Suprapubic skin (tissue), 4 donors: ENCODE measurements around the gene TAF10. TPM values are rescaled to one million over a fixed set of nuclear protein-coding genes. Genes with fewer than 3 reads are reported as not detected.

Experiments
- DNase-seq, 2 donors: peaks; one replicate each; pipeline ENCODE4 v3.0.0-alpha.2; 2019; ENCODE audit warnings: low spot score in 2 of 2
- H3K27ac ChIP-seq: fragments of 200-600 bp; sonication (generic); one replicate; pipeline ENCODE4 v1.5.1; 2019
- H3K27me3 ChIP-seq: fragments of 200-600 bp; sonication (generic); one replicate; pipeline ENCODE4 v1.5.1; 2019
- H3K36me3 ChIP-seq: fragments of 200-600 bp; sonication (generic); one replicate; pipeline ENCODE4 v1.5.1; 2019
- H3K4me1 ChIP-seq: fragments of 200-600 bp; sonication (generic); one replicate; pipeline ENCODE4 v1.5.1; 2019
- H3K4me3 ChIP-seq: fragments of 200-600 bp; sonication (generic); one replicate; pipeline ENCODE4 v1.5.1; 2019; ENCODE audit warnings: mild to moderate bottlenecking
- H3K9me3 ChIP-seq: fragments of 200-600 bp; sonication (generic); one replicate; pipeline ENCODE4 v1.5.1; 2019
- EP300 ChIP-seq: sonication (generic); formaldehyde crosslinking; IDR thresholded peaks from one replicate; pipeline ENCODE4 v1.6.1; 2017; ENCODE audit warnings: antibody characterized with exemption
- POLR2A ChIP-seq, 2 donors: fragments of 450-650 bp; IDR thresholded peaks; one replicate each; pipeline ENCODE4 v1.6.1; 2017; ENCODE audit warnings: antibody characterized with exemption in 2 of 2, mild to moderate bottlenecking in 2 of 2, moderate library complexity in 2 of 2
- POLR2AphosphoS5 ChIP-seq, 3 donors: sonication (generic); formaldehyde crosslinking; IDR thresholded peaks; one replicate each; pipeline ENCODE4 v1.6.1; 2017; ENCODE audit warnings: antibody characterized with exemption in 3 of 3
- WGBS: methylation state at CpG from one replicate; pipeline ENCODE4 v1.1.5; 2018; 5-methylcytosine and 5-hydroxymethylcytosine counted together
- total RNA-seq, 4 donors: library from RNA; depleted of rRNA; stranded (reverse); fragments of >200 nt; gene quantifications; one replicate each; pipeline ENCODE4 v1.1.0, GENCODE V29; 2016
- TF ChIP-seq, protein P1 (sequence below), 2 donors: fragments of 200-600 bp in 1 of 2; fragments of 450-650 bp in 1 of 2; sonication (generic) in 1 of 2; IDR thresholded peaks; one replicate each; pipeline ENCODE4 v1.5.1; 2016 to 2019; ENCODE audit warnings: antibody characterized with exemption in 2 of 2, mild to moderate bottlenecking in 1 of 2, moderate library complexity in 1 of 2

The TAF10 gene
- total RNA-seq, 4 donors from 2014 or later, result 24.1 to 54.5 (median 40.1) TPM

DNA sequence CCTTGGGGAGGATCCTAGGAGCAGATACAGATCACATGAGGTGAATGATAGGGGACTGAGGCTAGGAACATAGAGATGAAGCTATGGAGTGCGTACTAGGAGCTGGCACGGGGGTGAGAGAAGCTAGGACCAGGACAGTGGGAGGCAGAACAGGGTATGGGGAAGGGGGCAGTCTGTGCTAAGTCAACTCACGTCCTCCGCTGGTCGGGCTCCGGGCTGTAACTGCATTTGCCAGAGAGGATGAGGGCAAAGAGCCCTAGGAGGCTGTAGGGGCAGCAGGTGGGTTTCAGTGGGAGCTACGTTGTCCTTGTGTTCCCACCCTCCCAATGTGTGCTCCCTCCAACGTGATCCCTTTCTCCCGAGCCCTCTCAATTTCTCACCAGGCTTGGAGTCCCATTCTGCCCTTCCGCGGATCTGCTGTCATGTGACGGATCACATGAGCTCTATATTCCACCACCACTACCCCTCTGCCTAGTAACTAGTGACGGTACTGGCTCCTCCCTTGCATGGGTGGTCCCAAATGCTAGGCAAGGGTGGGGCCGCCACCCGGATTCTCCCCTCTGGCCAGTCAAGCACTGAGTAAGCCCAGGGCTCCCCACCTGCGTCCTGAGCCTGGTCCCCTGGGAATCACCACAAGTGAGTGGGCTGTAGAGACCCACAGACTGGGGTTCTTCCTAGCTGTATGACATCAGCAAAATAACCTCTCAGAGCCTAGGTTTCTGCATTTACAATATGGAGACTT lies 7.2 kb upstream of the TAF10 start, which contains the start of gene TPP1:
Gene TPP1, minus strand, starts transcription at position 419 of the 742 bp plus-strand sequence. Its CDS starts 22 bp downstream, at position 397.
- Histone ChIP-seq H3K4me1 (peaks cover 28% of the 10 kb centered on the region), H3K27ac (peak within 1 kb of the TSS; percentile 91), H3K27me3 (no peaks in the 10 kb centered on the region), H3K9me3 (no peaks in the 10 kb centered on the region), H3K4me3 (peak within 1 kb of the TSS; percentile 83), H3K36me3 (peaks cover 24% of the 10 kb centered on the region)
- TF ChIP-seq EP300 (no peak), POLR2AphosphoS5 (IDR thresholded peaks at IDR 0.05) (peak; percentile 42 to 92 (median 60)), POLR2A (IDR thresholded peaks at IDR 0.05) (peak in 1 of 2 donors; percentile 52)
- TF ChIP-seq, protein P1, sequence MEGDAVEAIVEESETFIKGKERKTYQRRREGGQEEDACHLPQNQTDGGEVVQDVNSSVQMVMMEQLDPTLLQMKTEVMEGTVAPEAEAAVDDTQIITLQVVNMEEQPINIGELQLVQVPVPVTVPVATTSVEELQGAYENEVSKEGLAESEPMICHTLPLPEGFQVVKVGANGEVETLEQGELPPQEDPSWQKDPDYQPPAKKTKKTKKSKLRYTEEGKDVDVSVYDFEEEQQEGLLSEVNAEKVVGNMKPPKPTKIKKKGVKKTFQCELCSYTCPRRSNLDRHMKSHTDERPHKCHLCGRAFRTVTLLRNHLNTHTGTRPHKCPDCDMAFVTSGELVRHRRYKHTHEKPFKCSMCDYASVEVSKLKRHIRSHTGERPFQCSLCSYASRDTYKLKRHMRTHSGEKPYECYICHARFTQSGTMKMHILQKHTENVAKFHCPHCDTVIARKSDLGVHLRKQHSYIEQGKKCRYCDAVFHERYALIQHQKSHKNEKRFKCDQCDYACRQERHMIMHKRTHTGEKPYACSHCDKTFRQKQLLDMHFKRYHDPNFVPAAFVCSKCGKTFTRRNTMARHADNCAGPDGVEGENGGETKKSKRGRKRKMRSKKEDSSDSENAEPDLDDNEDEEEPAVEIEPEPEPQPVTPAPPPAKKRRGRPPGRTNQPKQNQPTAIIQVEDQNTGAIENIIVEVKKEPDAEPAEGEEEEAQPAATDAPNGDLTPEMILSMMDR (IDR thresholded peaks at IDR 0.05), result no peak
- 1% methylated on average over 14 of the region's 16 CpGs for WGBS
- peak; percentile 97 for DNase-seq

GRCh38 chr11:6618117-6619003 lies 6.3 kb upstream of the TAF10 start:
- Histone ChIP-seq H3K27ac (peak overlapping the region; percentile 91), H3K4me3 (peak overlapping the region; percentile 83), H3K27me3 (no peaks in the 10 kb centered on the region), H3K9me3 (no peaks in the 10 kb centered on the region), H3K4me1 (peaks cover 29% of the 10 kb centered on the region), H3K36me3 (peaks cover 15% of the 10 kb centered on the region)
- 7% methylated on average over 15 of the region's 15 CpGs for WGBS
- no peak for DNase-seq
- TF ChIP-seq EP300 (no peak), POLR2AphosphoS5 (IDR thresholded peaks at IDR 0.05) (no peak), POLR2A (IDR thresholded peaks at IDR 0.05) (no peak)
- TF ChIP-seq, protein P1 (IDR thresholded peaks at IDR 0.05), result no peak

- 82% methylated on average over 3 of the region's 5 CpGs for WGBS
- DNase-seq, result no peak
- no peaks in the 10 kb centered on the region for H3K27me3 ChIP-seq
- peak overlapping the region; percentile 83 for H3K4me3 ChIP-seq
- peaks cover 39% of the 10 kb centered on the region for H3K4me1 ChIP-seq
- TF ChIP-seq, protein P1 (IDR thresholded peaks at IDR 0.05), result no peak
- TF ChIP-seq POLR2AphosphoS5 (IDR thresholded peaks at IDR 0.05), result no peak
- TF ChIP-seq EP300, result no peak
- TF ChIP-seq POLR2A (IDR thresholded peaks at IDR 0.05), result no peak
- H3K27ac ChIP-seq, result peak overlapping the region; percentile 91
- peaks cover 14% of the 10 kb centered on the region for H3K36me3 ChIP-seq
- H3K9me3 ChIP-seq, result no peaks in the 10 kb centered on the region
These were observed 5.3 kb upstream of the TAF10 start for GRCh38 chr11:6617315-6617781.

GRCh38 chr11:6616596-6617250 lies 4.7 kb upstream of the TAF10 start:
- Histone ChIP-seq H3K36me3 (peaks cover 14% of the 10 kb centered on the region), H3K4me1 (peaks cover 40% of the 10 kb centered on the region), H3K27ac (no peak overlapping the region), H3K9me3 (no peaks in the 10 kb centered on the region), H3K27me3 (no peaks in the 10 kb centered on the region), H3K4me3 (no peak overlapping the region)
- TF ChIP-seq EP300 (no peak), POLR2AphosphoS5 (IDR thresholded peaks at IDR 0.05) (no peak)
- 89% methylated on average over 8 of the region's 14 CpGs for WGBS
- DNase-seq, result no peak

DNA sequence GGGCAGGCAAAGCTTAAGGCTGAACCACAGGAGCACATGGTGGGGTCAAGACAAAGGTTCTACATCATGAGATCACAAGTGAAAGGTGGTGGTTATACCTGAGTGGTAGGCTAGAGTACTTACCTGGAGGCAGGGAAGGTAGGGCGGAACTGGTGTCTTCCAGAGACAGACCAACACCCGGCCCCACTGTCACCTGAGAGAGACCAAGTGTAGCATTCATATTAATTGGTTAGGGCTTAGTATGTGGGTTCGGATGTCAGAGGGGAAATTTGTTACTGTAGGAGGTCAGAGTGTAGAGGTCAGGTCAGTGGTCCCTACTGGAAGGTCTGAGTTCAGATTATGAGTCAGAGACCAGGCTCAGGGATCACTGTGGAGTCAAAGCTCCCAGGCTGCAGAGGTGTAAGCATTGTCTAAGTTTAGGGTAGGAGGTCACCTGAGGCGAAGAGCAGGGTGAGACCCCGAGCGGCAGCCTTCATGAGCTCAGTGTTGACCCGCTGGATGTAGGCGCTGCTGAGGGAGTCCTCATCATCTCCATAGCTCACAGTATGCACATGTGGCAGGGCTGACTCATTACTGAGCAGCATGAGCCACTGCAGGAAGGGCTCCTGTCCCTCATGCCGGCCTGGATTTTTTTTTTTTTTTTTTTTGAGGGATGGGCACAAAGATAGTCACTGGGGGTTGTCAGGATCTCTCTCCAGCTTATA lies 4.0 kb upstream of the TAF10 start:
- peaks cover 47% of the 10 kb centered on the region for H3K4me1 ChIP-seq
- no peak overlapping the region for H3K4me3 ChIP-seq
- H3K27ac ChIP-seq, result no peak overlapping the region
- no peak for TF ChIP-seq POLR2AphosphoS5 (IDR thresholded peaks at IDR 0.05)
- no peak for TF ChIP-seq EP300
- TF ChIP-seq, protein P1 (IDR thresholded peaks at IDR 0.05), result no peak
- TF ChIP-seq POLR2A (IDR thresholded peaks at IDR 0.05), result no peak
- 93% methylated on average over 9 of the region's 9 CpGs for WGBS
- H3K27me3 ChIP-seq, result no peaks in the 10 kb centered on the region
- H3K9me3 ChIP-seq, result no peaks in the 10 kb centered on the region
- DNase-seq, result no peak
- peaks cover 14% of the 10 kb centered on the region for H3K36me3 ChIP-seq
